ENCODE results near the gene IDH1.

GRCh38 chr2:208234786-208235185, 20.1 kb downstream of the IDH1 start:
- TF ChIP-seq, protein P1, sequence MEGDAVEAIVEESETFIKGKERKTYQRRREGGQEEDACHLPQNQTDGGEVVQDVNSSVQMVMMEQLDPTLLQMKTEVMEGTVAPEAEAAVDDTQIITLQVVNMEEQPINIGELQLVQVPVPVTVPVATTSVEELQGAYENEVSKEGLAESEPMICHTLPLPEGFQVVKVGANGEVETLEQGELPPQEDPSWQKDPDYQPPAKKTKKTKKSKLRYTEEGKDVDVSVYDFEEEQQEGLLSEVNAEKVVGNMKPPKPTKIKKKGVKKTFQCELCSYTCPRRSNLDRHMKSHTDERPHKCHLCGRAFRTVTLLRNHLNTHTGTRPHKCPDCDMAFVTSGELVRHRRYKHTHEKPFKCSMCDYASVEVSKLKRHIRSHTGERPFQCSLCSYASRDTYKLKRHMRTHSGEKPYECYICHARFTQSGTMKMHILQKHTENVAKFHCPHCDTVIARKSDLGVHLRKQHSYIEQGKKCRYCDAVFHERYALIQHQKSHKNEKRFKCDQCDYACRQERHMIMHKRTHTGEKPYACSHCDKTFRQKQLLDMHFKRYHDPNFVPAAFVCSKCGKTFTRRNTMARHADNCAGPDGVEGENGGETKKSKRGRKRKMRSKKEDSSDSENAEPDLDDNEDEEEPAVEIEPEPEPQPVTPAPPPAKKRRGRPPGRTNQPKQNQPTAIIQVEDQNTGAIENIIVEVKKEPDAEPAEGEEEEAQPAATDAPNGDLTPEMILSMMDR (IDR thresholded peaks at IDR 0.05), result no peak
- TF ChIP-seq POLR2A (IDR thresholded peaks at IDR 0.05), result no peak

Data from lower leg skin (tissue), 3 donors.